HL-60/S4 treated with retinoic acid at 250 ng/mL for 4 days and 3 days (cell line): ENCODE results near the gene LENG8.
"Not testable (repeated sequence)": the region's sequence is repeated elsewhere in the genome, so short reads cannot be mapped to it uniquely, and the experiment has no call there.

Experiments
- in situ Hi-C: fragments of 300-500 bp; cut with MboI; formaldehyde crosslinking; loops from 2 replicates; pipeline ENCODE4 v1.7.0; 2022; ENCODE audit warnings: low sequenced_read_pairs

Gene LENG8

GRCh38 chr19:54478677-54479266 lies 29.8 kb downstream of the LENG8 start:
- in situ Hi-C loops = no loop called here

GRCh38 chr19:54480051-54480450 lies 31.1 kb downstream of the LENG8 start:
- in situ Hi-C loops = no loop called here

- in situ Hi-C loops = no loop called here
Observed at GRCh38 chr19:54481326-54481930, 32.4 kb downstream of the LENG8 start.

- in situ Hi-C loops = no loop called here
Observed at GRCh38 chr19:54482889-54483288, 33.9 kb downstream of the LENG8 start.

GRCh38 chr19:54484451-54484850 lies 35.5 kb downstream of the LENG8 start:
- in situ Hi-C loops = no loop called here

- in situ Hi-C loops = no loop called here
Observed at GRCh38 chr19:54485851-54486250, 36.9 kb downstream of the LENG8 start.

GRCh38 chr19:54489341-54489740 lies 40.3 kb downstream of the LENG8 start:
- in situ Hi-C loops = no loop called here

GRCh38 chr19:54489766-54490165 lies 40.8 kb downstream of the LENG8 start:
- in situ Hi-C loops = no loop called here

GRCh38 chr19:54492568-54492967 lies 43.6 kb downstream of the LENG8 start:
- in situ Hi-C loops = no loop called here

GRCh38 chr19:54493056-54493455 lies 44.1 kb downstream of the LENG8 start:
- in situ Hi-C loops = not testable (repeated sequence)

GRCh38 chr19:54493967-54494585 lies 45.1 kb downstream of the LENG8 start:
- in situ Hi-C loops = no loop called here

GRCh38 chr19:54495284-54495683 lies 46.3 kb downstream of the LENG8 start:
- in situ Hi-C loops = not testable (repeated sequence)

- in situ Hi-C loops = not testable (repeated sequence)
Observed at GRCh38 chr19:54497747-54498450, 48.9 kb downstream of the LENG8 start.

- in situ Hi-C loops = not testable (repeated sequence)
Observed at GRCh38 chr19:54498451-54498772, 49.4 kb downstream of the LENG8 start.

GRCh38 chr19:54502518-54503048 lies 53.6 kb downstream of the LENG8 start, which contains the start of gene LAIR2:
LAIR2 (plus strand) TSS chr19:54502831; CDS start chr19:54502919, 88 bp downstream.
- in situ Hi-C loops = no loop called here

GRCh38 chr19:54505542-54505941 lies 56.5 kb downstream of the LENG8 start:
- in situ Hi-C loops = not testable (repeated sequence)

- in situ Hi-C loops = no loop called here
Observed at GRCh38 chr19:54506079-54506478, 57.1 kb downstream of the LENG8 start.

GRCh38 chr19:54507038-54507717 lies 58.2 kb downstream of the LENG8 start:
- in situ Hi-C loops = not testable (repeated sequence)

- in situ Hi-C loops = no loop called here
Observed at GRCh38 chr19:54507824-54508223, 58.8 kb downstream of the LENG8 start.

- in situ Hi-C loops = not testable (repeated sequence)
Observed at GRCh38 chr19:54508487-54508886, 59.5 kb downstream of the LENG8 start.
